HCT116 (cell line): Measurements from ENCODE around the gene SFXN5. TPM values are rescaled to one million over a fixed set of nuclear protein-coding genes. Genes with fewer than 3 reads are reported as not detected.

Experiments used
- ATAC-seq: fragments of 200-7000 bp; cut with Tn5 transposase; 2 replicates; pipeline ENCODE4 v1.9.1; 2020; ENCODE audit warnings: mild to moderate bottlenecking, moderate library complexity
- BruUV-seq: library from RNA; stranded (reverse); fragments of 400-500 nt; replicated peaks from 2 replicates; lab custom pipeline; 2021; lab: Mats Ljungman, UMichigan
- CTCF ChIA-PET: fragments of 300-600 bp; sonication (Branson Sonifier 250); formaldehyde crosslinking; loops from one replicate; lab custom pipeline; 2021; ENCODE audit warnings: antibody characterized with exemption; lab: Charles Lee
- POLR2A ChIA-PET: fragments of 300-600, 350-600 bp; sonication (Branson Sonifier 250); formaldehyde crosslinking; loops from one replicate; lab custom pipeline; 2021; ENCODE audit warnings: antibody characterized with exemption; lab: Charles Lee
- RAD21 ChIA-PET, 2 experiments: fragments of 300-600 bp; sonication (Branson Sonifier 250); formaldehyde crosslinking; loops; one replicate each; lab custom pipeline; 2023; ENCODE audit warnings: low total read pairs in 2 of 2; ENCODE audit not compliant: uncharacterized antibody in 2 of 2, unreplicated experiment in 2 of 2, low non-redundant PET in 1 of 2; lab: Charles Lee
- DNase-seq: peaks from one replicate; pipeline ENCODE4 v3.0.0-alpha.2; 2010; ENCODE audit warnings: low read depth, low spot score
- H2AFZ ChIP-seq: fragments of 200-600 bp; shearing (Covaris generic), sonication (generic); 2 replicates; pipeline ENCODE4 v1.6.1; 2017; ENCODE audit warnings: low read depth, mixed run types, mixed read lengths, antibody characterized with exemption, low read length; ENCODE audit not compliant: poor library complexity, severe bottlenecking
- H3K27ac ChIP-seq: 2 replicates; pipeline ENCODE4 v1.5.1; 2012; ENCODE audit warnings: low read depth, low read length
- H3K27me3 ChIP-seq: fragments of 200-600 bp; sonication (generic); 2 replicates; pipeline ENCODE4 v1.6.1; 2016; ENCODE audit warnings: mixed run types, low read length, mixed read lengths; ENCODE audit not compliant: insufficient read depth
- H3K36me3 ChIP-seq, 2 experiments: fragments of 200-500 bp in 1 of 2; fragments of 200-600 bp in 1 of 2; sonication (Bioruptor generic) in 1 of 2; sonication (generic) in 1 of 2; 2 replicates each; pipeline versions ENCODE4 v1.5.1 to v1.6.1; 2014 to 2016; ENCODE audit warnings: low read length in 2 of 2, inconsistent platforms in 1 of 2, mixed read lengths in 1 of 2, mixed run types in 1 of 2; ENCODE audit not compliant: insufficient read depth in 2 of 2, control insufficient read depth in 1 of 2
- H3K4me1 ChIP-seq, 2 experiments: fragments of 200-600 bp in 1 of 2; sonication (generic) in 1 of 2; 2 replicates each; pipeline versions ENCODE4 v1.5.1 to v1.6.1; 2012 to 2017; ENCODE audit warnings: low read length in 2 of 2, inconsistent platforms in 1 of 2, mild to moderate bottlenecking in 1 of 2, mixed read lengths in 1 of 2, mixed run types in 1 of 2, moderate library complexity in 1 of 2; ENCODE audit not compliant: insufficient read depth in 2 of 2, control insufficient read depth in 1 of 2
- H3K4me2 ChIP-seq: fragments of 200-600 bp; sonication (generic); 2 replicates; pipeline ENCODE4 v1.6.1; 2017; ENCODE audit warnings: mixed run types, low read length, mixed read lengths
- H3K4me3 ChIP-seq, 2 experiments: fragments of 200-600 bp in 1 of 2; sonication (generic) in 1 of 2; replicated peaks in 1 of 2; 2 replicates each; pipeline ENCODE4 v1.5.1; 2011 to 2016; ENCODE audit warnings: low read length in 2 of 2, control low read depth in 1 of 2, low read depth in 1 of 2, mild to moderate bottlenecking in 1 of 2, mixed read lengths in 1 of 2, mixed run types in 1 of 2
- H3K79me2 ChIP-seq: fragments of 200-600 bp; sonication (generic); 2 replicates; pipeline ENCODE4 v1.6.1; 2017; ENCODE audit warnings: mild to moderate bottlenecking, mixed run types, low read length, moderate library complexity, mixed read lengths; ENCODE audit not compliant: insufficient read depth
- H3K9ac ChIP-seq: fragments of 200-600 bp; sonication (generic); 2 replicates; pipeline ENCODE4 v1.6.1; 2016; ENCODE audit warnings: low read length, mixed read lengths
- H3K9me2 ChIP-seq: fragments of 200-600 bp; sonication (generic), shearing (Covaris generic); 2 replicates; pipeline ENCODE4 v1.6.1; 2017; ENCODE audit warnings: mixed run types, mild to moderate bottlenecking, moderate library complexity; ENCODE audit not compliant: insufficient read depth
- H3K9me3 ChIP-seq, 2 experiments: fragments of 200-500 bp in 1 of 2; fragments of 200-600 bp in 1 of 2; sonication (Bioruptor generic) in 1 of 2; sonication (generic) in 1 of 2; 2 replicates each; pipeline ENCODE4 v1.6.1; 2014 to 2017; ENCODE audit warnings: low read length in 2 of 2, mixed read lengths in 2 of 2, inconsistent platforms in 1 of 2, low read depth in 1 of 2, mild to moderate bottlenecking in 1 of 2, mixed run types in 1 of 2, moderate library complexity in 1 of 2; ENCODE audit not compliant: control insufficient read depth in 1 of 2, insufficient read depth in 1 of 2
- H4K20me1 ChIP-seq: fragments of 200-600 bp; sonication (generic), shearing (Covaris generic); 2 replicates; pipeline ENCODE4 v1.6.1; 2017; ENCODE audit warnings: mixed run types, mild to moderate bottlenecking, moderate library complexity; ENCODE audit not compliant: insufficient read depth
- CBX3 ChIP-seq: IDR thresholded peaks from 2 replicates; pipeline ENCODE4 v1.6.1; 2012; ENCODE audit warnings: low read depth
- POLR2A ChIP-seq: IDR thresholded peaks from 2 replicates; pipeline ENCODE4 v1.7.0; 2011; ENCODE audit warnings: borderline replicate concordance; ENCODE audit not compliant: insufficient read depth, insufficient read length; ENCODE audit errors: extremely low read depth
- POLR2AphosphoS5 ChIP-seq: IDR thresholded peaks from 2 replicates; pipeline ENCODE4 v1.6.1; 2011; ENCODE audit warnings: mild to moderate bottlenecking, low read depth, low read length, moderate library complexity
- SIN3A ChIP-seq: IDR thresholded peaks from 2 replicates; pipeline ENCODE4 v1.6.1; 2012; ENCODE audit warnings: low read depth
- ZNF274 ChIP-seq: fragments of 200-500 bp; sonication (Bioruptor generic); IDR thresholded peaks from 2 replicates; pipeline ENCODE4 v1.6.1; 2014; ENCODE audit warnings: mild to moderate bottlenecking, low read depth, low read length, inconsistent platforms
- intact Hi-C: fragments of 100-400 bp; cut with micrococcal nuclease; formaldehyde crosslinking; loops from 2 replicates; pipeline ENCODE4 v1.10.0; 2022
- total RNA-seq: library from RNA; stranded (reverse); gene quantifications from one replicate; pipeline ENCODE4 v1.2.1, GENCODE V29; 2021; ENCODE audit not compliant: unreplicated experiment
- TF ChIP-seq, protein P1 (sequence below): IDR thresholded peaks from 2 replicates; pipeline ENCODE4 v1.6.1; 2011; ENCODE audit warnings: mild to moderate bottlenecking, low read length, moderate library complexity; ENCODE audit not compliant: insufficient replicate concordance; ENCODE audit errors: extremely low read depth
- TF ChIP-seq, protein P2 (sequence below): IDR thresholded peaks from 2 replicates; pipeline ENCODE4 v1.6.1; 2012

Gene SFXN5
- total RNA-seq, 1 experiment from 2014 or later: 10.0 TPM

GRCh38 chr2:73081181-73081671, 9.7 kb upstream of the SFXN5 start:
- intact Hi-C loops: no loop called here
- peaks cover 20% of the 10 kb centered on the region; the same call in 1 of the 2 replicates for H3K79me2 ChIP-seq
- H3K9ac ChIP-seq: no peak overlapping the region
- no peaks in the 10 kb centered on the region for H3K4me1 ChIP-seq
- no peak for DNase-seq
- TF ChIP-seq, protein P1, sequence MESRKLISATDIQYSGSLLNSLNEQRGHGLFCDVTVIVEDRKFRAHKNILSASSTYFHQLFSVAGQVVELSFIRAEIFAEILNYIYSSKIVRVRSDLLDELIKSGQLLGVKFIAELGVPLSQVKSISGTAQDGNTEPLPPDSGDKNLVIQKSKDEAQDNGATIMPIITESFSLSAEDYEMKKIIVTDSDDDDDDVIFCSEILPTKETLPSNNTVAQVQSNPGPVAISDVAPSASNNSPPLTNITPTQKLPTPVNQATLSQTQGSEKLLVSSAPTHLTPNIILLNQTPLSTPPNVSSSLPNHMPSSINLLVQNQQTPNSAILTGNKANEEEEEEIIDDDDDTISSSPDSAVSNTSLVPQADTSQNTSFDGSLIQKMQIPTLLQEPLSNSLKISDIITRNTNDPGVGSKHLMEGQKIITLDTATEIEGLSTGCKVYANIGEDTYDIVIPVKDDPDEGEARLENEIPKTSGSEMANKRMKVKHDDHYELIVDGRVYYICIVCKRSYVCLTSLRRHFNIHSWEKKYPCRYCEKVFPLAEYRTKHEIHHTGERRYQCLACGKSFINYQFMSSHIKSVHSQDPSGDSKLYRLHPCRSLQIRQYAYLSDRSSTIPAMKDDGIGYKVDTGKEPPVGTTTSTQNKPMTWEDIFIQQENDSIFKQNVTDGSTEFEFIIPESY: no peak
- TF ChIP-seq ZNF274 (no peak), POLR2A (no peak), CBX3 (no peak), SIN3A (no peak), POLR2AphosphoS5 (no peak)
- TF ChIP-seq, protein P2, sequence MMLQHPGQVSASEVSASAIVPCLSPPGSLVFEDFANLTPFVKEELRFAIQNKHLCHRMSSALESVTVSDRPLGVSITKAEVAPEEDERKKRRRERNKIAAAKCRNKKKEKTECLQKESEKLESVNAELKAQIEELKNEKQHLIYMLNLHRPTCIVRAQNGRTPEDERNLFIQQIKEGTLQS: no peak
- H3K4me2 ChIP-seq: no peak overlapping the region
- H3K27ac ChIP-seq: no peak overlapping the region
- no peaks in the 10 kb centered on the region for H3K9me3 ChIP-seq
- no peak overlapping the region for H2AFZ ChIP-seq
- no peaks in the 10 kb centered on the region for H3K27me3 ChIP-seq
- BruUV-seq: no TSS peak
- no peaks in the 10 kb centered on the region for H4K20me1 ChIP-seq
- ChIA-PET RAD21 (no interaction called here), CTCF (interaction anchor here (1.2 kb wide), 1 partner anchor 97 kb away, joined by 3 read pairs; no protein-coding TSS in a partner anchor), POLR2A (interaction anchor here (0.7 kb wide), 1 partner anchor 79 kb away, joined by 3 read pairs; no protein-coding TSS in a partner anchor)
- ATAC-seq: no peak
- no peak overlapping the region for H3K4me3 ChIP-seq
- H3K9me2 ChIP-seq: no peaks in the 10 kb centered on the region
- peaks cover 0 to 10% of the 10 kb centered on the region in 2 experiments; a peak in 1 of 4 replicates for H3K36me3 ChIP-seq
